ENCODE results near the gene FERMT1. TPM values are rescaled to one million over a fixed set of nuclear protein-coding genes. Genes with fewer than 3 reads are reported as not detected.

FERMT1 gene
- total and polyA plus RNA-seq, 2 experiments from 2014 or later, result 16.2 to 18.3 TPM

GRCh38 chr20:6157345-6157744 is 34.5 kb upstream of the FERMT1 start (continued):
- TF ChIP-seq REST (IDR thresholded peaks at IDR 0.05; ENCODE audit: unreplicated experiment) (no peak), CTCF (conservative IDR thresholded peaks at IDR 0.05; ENCODE audit: low read depth in 2 of 2) (peak; percentile 57 to 61), ZNF114 (CRISPR knock-in tag; IDR thresholded peaks at IDR 0.05) (no peak)

GRCh38 chr20:6152777-6153176 is 29.9 kb upstream of the FERMT1 start:
- Histone ChIP-seq H3K4me1 (ENCODE audit: insufficient read depth) (no peaks in the 10 kb centered on the region), H3K79me2 (replicated peaks; ENCODE audit: insufficient read depth) (no peaks in the 10 kb centered on the region), H3K27me3 (ENCODE audit: insufficient read depth) (no peaks in the 10 kb centered on the region), H4K20me1 (replicated peaks; ENCODE audit: insufficient read depth) (no peaks in the 10 kb centered on the region), H3K4me3 (no peak overlapping the region), H3F3A (replicated peaks; ENCODE audit: low read depth) (no peaks in the 10 kb centered on the region), H3K4me2 (no peak overlapping the region), H3K36me3 (ENCODE audit: insufficient read depth) (peaks cover 4% of the 10 kb centered on the region; the same call in 1 of the 2 replicates), H2AFZ (no peak overlapping the region), H3K27ac (ENCODE audit: low read depth) (no peak overlapping the region), H3K9me2 (ENCODE audit: insufficient read depth) (no peaks in the 10 kb centered on the region)
- peaks cover 33% of the 10 kb centered on the region for H3K9me3 Mint-ChIP-seq
- H3K36me3 Mint-ChIP-seq (ENCODE audit: low read depth), result peaks cover 16% of the 10 kb centered on the region; the same call in 2 of the 3 replicates
- no peaks in the 10 kb centered on the region for H3K27me3 Mint-ChIP-seq (ENCODE audit: insufficient read depth, low read depth, poor library complexity)
- ATAC-seq (no peak), DNase-seq (ENCODE audit: low spot score) (no peak)
- H3K4me3 Mint-ChIP-seq, result no peak overlapping the region
- H3K4me1 Mint-ChIP-seq, result no peaks in the 10 kb centered on the region
- H3K27ac Mint-ChIP-seq, result no peak overlapping the region
- TF ChIP-seq EZH2 (IDR thresholded peaks at IDR 0.05; ENCODE audit: low read depth, unreplicated experiment) (no peak), EZH2phosphoT487 (IDR thresholded peaks at IDR 0.05; ENCODE audit: unreplicated experiment) (no peak), ZNF462 (CRISPR knock-in tag; IDR thresholded peaks at IDR 0.05) (no peak), ZNF114 (CRISPR knock-in tag; IDR thresholded peaks at IDR 0.05) (no peak), NANOG (IDR thresholded peaks at IDR 0.05; ENCODE audit: borderline replicate concordance) (no peak), ZNF331 (CRISPR knock-in tag; IDR thresholded peaks at IDR 0.05; ENCODE audit: low read depth) (no peak), JUNB (IDR thresholded peaks at IDR 0.05; ENCODE audit: unreplicated experiment) (no peak), CREB1 (CRISPR knock-in tag; IDR thresholded peaks at IDR 0.05; ENCODE audit: low read depth) (no peak), POLR2AphosphoS5 (IDR thresholded peaks at IDR 0.05; ENCODE audit: low read depth) (no peak), STAT1 (IDR thresholded peaks at IDR 0.05; ENCODE audit: unreplicated experiment) (no peak), CTCF (conservative IDR thresholded peaks at IDR 0.05; ENCODE audit: low read depth in 2 of 2) (no peak)

Measured in GM23338 (cell line).